ENCODE data around the gene ALOX5AP. TPM values are rescaled to one million over a fixed set of nuclear protein-coding genes. Genes with fewer than 3 reads are reported as not detected.

ALOX5AP gene
- total and polyA plus RNA-seq, 9 of the 15 experiments (the other 6 are each of a cell fraction or from before 2014, with no cell fraction given), result 0.31 TPM; not detected in 8

DNA sequence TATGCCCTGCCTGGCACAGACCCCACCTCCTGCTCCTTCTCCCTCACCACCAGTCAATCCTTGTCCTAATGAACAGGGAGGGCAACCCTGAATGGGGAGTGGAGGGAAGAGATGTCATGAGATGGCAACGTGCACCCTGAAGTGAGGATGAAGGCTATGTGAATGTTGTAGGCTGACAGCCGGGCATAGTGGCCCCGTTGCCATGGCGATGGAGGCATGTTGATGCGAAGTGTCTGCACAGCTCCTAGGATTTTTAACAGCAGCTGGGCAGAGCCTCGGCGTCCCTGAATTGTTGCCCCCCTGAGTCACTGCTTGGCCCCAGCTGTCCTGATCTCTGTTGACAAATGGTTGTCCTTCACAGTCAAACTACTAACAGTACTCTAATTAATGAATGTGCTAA is 4.8 kb upstream of the ALOX5AP start:
- H3K27ac ChIP-seq (ENCODE audit: extremely low read depth, low read depth, low read length), result no peak overlapping the region
- intact Hi-C loops (cut with micrococcal nuclease), result no loop called here

More for the DNA sequence above, 4.8 kb upstream of the ALOX5AP start:
- Histone ChIP-seq H3K9me1 (ENCODE audit: control insufficient read depth, insufficient read depth, low read length) (no peaks in the 10 kb centered on the region), H2AFZ (ENCODE audit: low read depth, low read length) (no peak overlapping the region), H3K9me3 (replicated peaks; ENCODE audit: control insufficient read depth, insufficient read depth, low read depth, low read length) (no peaks in the 10 kb centered on the region), H3K4me3 (no peak overlapping the region), H3K79me2 (ENCODE audit: control insufficient read depth, insufficient read depth, low read length) (no peaks in the 10 kb centered on the region), H4K20me1 (replicated peaks; ENCODE audit: control insufficient read depth, insufficient read depth, low read length) (no peaks in the 10 kb centered on the region), H3K4me2 (ENCODE audit: insufficient read depth, low read length) (no peak overlapping the region), H3K36me3 (ENCODE audit: control insufficient read depth, insufficient read depth, low read length) (no peaks in the 10 kb centered on the region), H3K27me3 (ENCODE audit: control insufficient read depth in 2 of 2, insufficient read depth in 2 of 2, low read length in 2 of 2) (peaks cover 2 to 36% of the 10 kb centered on the region in 2 experiments; a peak in 3 of 5 replicates), H3K4me1 (replicated peaks in 1 of 2; ENCODE audit: control insufficient read depth in 2 of 2, insufficient read depth in 2 of 2, low read length in 2 of 2) (0 out of 5 replicates have a peak, but pooled peaks cover 0 to 5% of the 10 kb centered on the region in 2 experiments), H3K9ac (ENCODE audit: insufficient read depth in 1 of 2, low read depth in 2 of 2, low read length in 2 of 2) (no peak overlapping the region)
- 2% methylated on average over 7 of the region's 7 CpGs for WGBS (ENCODE audit: insufficient coverage, low coverage, missing lambda C conversion rate)
- in situ Hi-C loops (cut with MboI), result no loop called here
- no peak for FAIRE-seq
- ATAC-seq, result no peak
- no peak for DNase-seq (ENCODE audit: extremely low read depth in 1 of 4, low spot score in 3 of 4)
- ChIA-PET POLR2A (no interaction called here), CTCF (ENCODE audit: low intra/inter-chr PET ratio) (no interaction called here)
- no peak for TF ChIP-seq BACH1 (tag; IDR thresholded peaks at IDR 0.05)
- peak; percentile 47 for TF ChIP-seq RFX1 (IDR thresholded peaks at IDR 0.05)
- TF ChIP-seq ZNF717 (CRISPR knock-in tag; IDR thresholded peaks at IDR 0.05), result no peak
- TF ChIP-seq KLF13 (tag; IDR thresholded peaks at IDR 0.05; ENCODE audit: borderline replicate concordance, low read depth), result no peak
- no peak for TF ChIP-seq ZNF766 (CRISPR knock-in tag; conservative IDR thresholded peaks at IDR 0.05)
- TF ChIP-seq U2AF1 (optimal IDR thresholded peaks at IDR 0.05; ENCODE audit: low read depth, low read length), result no peak
- no peak for TF ChIP-seq COPS2 (conservative IDR thresholded peaks at IDR 0.05)
- TF ChIP-seq, protein P1, sequence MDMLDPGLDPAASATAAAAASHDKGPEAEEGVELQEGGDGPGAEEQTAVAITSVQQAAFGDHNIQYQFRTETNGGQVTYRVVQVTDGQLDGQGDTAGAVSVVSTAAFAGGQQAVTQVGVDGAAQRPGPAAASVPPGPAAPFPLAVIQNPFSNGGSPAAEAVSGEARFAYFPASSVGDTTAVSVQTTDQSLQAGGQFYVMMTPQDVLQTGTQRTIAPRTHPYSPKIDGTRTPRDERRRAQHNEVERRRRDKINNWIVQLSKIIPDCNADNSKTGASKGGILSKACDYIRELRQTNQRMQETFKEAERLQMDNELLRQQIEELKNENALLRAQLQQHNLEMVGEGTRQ (CRISPR knock-in tag; IDR thresholded peaks at IDR 0.05), result no peak
- TF ChIP-seq, protein P2, sequence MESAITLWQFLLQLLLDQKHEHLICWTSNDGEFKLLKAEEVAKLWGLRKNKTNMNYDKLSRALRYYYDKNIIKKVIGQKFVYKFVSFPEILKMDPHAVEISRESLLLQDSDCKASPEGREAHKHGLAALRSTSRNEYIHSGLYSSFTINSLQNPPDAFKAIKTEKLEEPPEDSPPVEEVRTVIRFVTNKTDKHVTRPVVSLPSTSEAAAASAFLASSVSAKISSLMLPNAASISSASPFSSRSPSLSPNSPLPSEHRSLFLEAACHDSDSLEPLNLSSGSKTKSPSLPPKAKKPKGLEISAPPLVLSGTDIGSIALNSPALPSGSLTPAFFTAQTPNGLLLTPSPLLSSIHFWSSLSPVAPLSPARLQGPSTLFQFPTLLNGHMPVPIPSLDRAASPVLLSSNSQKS (CRISPR knock-in tag; IDR thresholded peaks at IDR 0.05), result no peak
- no TSS peak for BruUV-seq (replicated peaks)

All from K562 (cell line).